Erythroblast (primary cell): ENCODE results near the gene THADA.

Experiments
- DNase-seq, 2 experiments: peaks; one replicate each; lab custom pipeline; 2025; lab: John Stamatoyannopoulos, UW
- GATA1 ChIP-seq: IDR thresholded peaks from 2 replicates; pipeline ENCODE4 v1.6.1; 2011; ENCODE audit warnings: low read depth, mild to moderate bottlenecking, control low read depth, low read length, moderate library complexity
- POLR2A ChIP-seq: IDR thresholded peaks from 2 replicates; pipeline ENCODE4 v1.6.1; 2011; ENCODE audit warnings: mild to moderate bottlenecking, low read length

Gene THADA

DNA sequence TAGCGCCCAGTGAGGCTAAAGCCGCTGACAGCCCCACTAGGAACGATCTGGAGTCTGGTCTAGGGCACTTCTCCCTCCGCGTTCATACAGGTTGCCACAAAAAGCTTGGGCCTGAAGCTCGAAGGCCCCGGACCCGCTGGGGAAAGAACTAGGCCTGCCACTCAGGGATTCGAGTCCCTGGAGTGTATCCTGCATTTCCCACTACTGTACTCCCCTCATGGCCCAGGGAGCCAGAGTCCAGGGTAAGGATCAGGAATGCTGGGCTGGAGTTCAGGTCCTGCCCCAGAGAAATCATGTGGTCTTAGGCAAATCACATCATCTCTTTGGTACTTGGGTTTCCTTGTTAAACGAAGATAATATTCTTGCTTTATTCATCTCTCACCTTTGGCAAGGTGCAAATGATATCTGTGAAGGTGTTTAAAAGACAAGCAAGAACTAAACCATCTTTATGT is 368.0 kb downstream of the THADA start:
- DNase-seq, result no peak
- TF ChIP-seq GATA1 (no peak), POLR2A (no peak)

DNA sequence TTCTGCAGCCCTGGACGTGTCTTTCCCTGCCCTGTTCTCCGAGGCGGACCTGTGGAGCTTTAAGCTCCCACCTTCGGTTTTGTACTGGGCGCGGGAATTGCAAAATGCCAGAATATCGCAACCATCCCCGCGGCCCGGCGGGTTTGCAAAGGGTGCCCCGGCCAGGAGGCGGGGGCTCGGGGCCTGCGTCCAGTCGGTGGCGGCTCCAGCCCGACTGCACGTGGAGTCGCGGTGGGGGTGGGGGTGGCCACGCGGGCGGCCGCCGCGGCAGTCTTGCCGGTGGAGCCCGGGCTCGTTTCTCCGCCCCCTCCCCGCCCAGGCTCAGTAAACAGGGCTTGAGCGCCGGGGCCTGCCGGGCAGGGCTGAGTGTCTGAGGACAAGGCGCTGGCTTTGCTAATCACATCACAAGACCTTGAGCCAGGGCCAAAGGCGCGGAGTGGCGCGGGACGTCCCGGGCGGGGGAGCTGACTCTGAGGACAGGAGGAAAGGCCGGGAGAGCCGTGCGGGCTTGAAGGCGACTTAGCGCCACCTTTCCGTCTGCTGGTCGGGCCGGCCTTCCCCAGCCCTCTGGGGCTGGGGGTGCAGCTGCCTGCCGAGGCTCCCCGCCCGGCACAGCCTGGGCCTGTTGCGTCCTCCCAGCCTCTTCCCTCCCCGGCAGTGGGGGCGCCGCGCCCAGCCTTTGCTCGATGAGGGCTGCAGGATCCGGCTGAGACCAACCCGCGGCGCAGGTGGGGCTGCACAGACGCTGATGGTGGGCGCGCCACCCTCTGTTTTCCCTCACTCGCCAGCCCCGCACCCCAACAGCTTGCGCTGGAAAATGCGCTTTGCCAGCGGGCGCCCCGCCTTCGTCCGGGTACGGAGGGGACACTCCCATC is 368.6 kb downstream of the THADA start:
- TF ChIP-seq POLR2A (peak; percentile 63), GATA1 (no peak)
- peak; percentile 91 for DNase-seq

DNA sequence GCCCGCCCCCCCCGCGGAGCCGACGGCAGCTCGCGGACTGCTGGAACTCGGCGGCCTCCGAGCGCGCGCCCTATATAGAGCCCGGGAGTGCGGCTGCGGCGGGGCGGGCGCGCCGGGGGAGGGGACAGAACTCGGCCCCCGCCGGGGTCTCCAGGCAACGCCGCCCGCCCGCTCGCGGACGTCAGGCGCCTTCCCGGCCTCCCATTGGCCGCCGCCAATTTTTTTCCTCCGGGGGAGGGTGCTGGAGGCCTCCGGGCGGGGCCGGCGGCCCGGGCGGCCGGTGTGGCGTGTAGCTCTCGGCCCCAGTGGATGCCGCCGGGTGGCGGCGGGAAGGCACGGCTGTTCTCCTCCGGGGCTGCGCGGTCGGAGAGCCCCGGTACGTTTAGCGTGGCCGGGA is 369.3 kb downstream of the THADA start, which contains the start of gene ZFP36L2:
ZFP36L2 (minus strand) TSS at position 49 of the 397 bp plus-strand sequence. CDS start 291 bp downstream, outside the sequence.
- peak; percentile 96 to 99 for DNase-seq
- TF ChIP-seq POLR2A, result peak; percentile 95
- no peak for TF ChIP-seq GATA1

DNA sequence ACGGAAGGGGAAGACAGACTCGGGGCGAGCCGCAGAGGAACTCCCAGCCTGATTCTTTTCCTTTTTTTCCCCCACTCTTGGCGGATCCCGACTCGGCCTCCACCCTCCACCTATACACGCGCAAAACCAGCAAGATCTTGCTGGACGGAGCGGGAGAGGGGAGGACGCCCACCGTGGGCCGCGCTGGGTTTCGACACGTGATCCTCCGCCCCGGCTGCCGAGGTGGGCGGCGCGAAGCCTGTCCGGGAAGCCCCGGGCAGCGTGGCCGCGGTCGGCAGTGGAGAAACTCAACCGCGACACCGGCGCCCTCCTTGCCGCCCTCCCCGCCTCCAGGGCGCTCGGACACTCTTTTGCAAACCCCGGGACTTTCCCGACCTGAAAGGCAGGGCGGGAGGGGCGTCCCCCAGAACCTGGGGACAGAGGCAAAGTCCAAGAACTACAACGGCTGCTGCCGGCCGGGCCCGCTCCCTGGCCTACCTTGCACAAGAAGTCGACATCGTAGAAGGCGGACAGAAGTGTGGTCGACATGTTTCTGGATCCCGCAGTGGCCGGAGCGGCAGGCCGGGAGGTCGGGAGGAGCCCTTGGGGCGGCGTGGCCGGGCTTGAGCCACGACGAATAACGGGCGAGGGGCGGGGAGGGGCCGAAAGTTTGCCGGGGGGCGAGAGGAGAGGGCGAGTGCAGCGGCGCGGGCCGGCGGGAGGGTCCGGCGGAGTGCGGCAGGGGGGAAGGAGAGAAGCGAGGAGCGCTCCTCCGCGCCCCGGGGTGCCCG is 369.9 kb downstream of the THADA start:
- TF ChIP-seq GATA1 (no peak), POLR2A (peak; percentile 50)
- peak; percentile 85 to 89 for DNase-seq

DNA sequence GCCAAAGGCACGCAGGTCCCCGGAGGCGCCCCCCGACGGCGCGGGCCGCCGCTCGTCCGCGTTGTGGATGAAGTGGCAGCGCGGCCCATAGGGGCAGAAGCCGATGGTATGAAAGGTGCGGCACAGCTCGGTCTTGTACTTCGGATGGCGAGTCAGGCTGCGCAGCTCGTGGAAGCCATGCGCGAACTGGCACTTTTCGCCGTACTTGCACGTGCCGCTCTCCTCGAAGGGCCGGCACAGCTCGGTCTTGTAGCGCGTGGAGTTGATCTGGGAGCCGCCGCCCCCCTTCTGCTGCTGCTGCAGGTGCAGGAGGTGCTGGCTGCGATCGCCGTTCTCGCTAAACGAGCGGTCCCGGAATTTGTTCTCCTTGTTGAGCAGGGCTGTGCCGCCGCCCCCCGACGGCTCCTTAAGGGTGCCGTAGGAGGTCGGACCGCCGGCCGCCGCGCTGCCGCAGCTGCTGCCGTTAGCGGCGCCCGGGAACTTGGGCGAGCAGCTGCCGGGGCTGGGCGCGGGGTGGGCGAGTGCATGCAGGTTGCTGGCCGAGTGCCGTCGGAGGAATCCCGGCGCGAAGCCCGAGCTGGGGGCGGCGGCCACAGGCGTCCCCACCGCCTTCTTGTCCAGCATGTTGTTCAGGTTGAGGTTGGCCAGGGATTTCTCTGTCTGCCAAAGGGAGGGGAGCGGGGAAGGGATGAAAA is 370.6 kb downstream of the THADA start:
- DNase-seq, result peak; percentile 80 to 84
- TF ChIP-seq POLR2A (peak; percentile 35), GATA1 (no peak)

DNA sequence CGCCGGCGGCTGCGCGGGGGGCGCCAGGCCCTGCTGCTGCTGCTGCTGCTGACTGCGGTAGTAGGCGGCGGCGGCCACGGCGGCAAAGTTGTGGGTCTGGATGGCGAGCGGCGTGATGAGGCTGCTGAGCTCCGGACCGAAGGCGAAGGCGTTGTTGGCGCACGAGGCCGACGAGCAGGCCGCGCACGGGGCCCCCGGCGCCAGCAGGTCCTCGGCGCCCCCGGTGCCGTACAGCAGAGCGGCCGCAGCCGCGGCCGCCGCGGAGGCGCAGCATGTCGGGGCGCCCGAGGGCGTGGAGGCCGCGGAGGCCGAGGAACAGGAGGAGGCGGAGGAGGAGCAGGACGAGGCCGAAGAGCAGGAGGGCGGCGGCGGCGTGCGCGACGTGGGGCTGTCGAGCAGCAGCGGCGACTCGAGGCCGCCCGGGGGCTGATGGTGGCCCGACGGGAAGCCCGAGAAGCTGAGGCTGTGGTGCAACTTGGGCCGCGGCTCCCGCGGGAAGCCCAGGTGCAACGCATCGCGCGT is 371.2 kb downstream of the THADA start:
- no peak for TF ChIP-seq GATA1
- no peak for TF ChIP-seq POLR2A
- peak; percentile 76 to 84 for DNase-seq

DNA sequence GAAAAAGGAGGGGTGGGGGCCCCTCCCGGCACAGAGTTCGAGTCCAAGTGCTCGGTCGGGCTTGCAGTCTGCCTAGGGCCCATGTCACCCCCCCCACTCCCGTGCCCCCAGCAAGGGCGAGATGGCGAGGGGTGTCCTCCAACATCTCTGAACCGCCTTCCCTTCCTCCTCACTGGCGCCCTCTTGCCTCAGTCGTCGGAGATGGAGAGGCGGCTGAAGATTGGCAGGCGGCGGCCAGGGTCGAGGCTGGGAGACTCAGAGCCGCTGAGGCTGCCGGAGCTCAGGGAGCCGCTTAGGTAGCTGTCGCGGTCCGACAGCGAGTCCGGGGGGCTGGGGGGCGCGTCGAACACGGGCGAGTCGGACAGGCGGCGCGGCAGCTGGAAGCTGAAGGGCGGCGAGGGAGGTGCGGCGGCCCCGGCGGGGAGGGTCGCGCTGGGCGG is 371.7 kb downstream of the THADA start:
- DNase-seq, result peak; percentile 86 to 90
- TF ChIP-seq POLR2A (no peak), GATA1 (no peak)

DNA sequence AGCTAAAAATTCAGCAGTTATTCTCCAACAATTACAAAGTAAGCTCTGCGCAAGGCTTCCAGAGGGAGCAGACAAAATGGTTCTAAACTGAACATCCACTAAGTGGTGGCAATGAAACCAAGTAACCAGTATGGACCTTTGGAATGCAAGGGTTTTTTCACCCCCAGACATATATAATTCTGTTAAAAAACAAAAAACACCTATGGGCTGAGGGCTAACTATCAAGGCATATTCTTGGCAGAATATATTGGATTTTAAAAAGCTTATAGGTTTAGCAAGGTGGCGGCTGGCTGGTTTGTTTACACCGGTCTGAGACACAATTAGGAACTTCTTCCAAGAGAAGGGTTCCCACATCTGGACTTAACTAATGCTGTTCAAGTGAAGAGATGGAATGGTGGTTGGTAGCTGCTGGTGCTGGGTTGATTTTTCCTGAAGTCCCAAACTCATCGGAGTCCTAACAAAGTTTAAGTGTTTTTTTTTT is 372.3 kb downstream of the THADA start:
- DNase-seq, result peak; percentile 54 to 74
- TF ChIP-seq POLR2A, result peak; percentile 7
- TF ChIP-seq GATA1, result no peak

DNA sequence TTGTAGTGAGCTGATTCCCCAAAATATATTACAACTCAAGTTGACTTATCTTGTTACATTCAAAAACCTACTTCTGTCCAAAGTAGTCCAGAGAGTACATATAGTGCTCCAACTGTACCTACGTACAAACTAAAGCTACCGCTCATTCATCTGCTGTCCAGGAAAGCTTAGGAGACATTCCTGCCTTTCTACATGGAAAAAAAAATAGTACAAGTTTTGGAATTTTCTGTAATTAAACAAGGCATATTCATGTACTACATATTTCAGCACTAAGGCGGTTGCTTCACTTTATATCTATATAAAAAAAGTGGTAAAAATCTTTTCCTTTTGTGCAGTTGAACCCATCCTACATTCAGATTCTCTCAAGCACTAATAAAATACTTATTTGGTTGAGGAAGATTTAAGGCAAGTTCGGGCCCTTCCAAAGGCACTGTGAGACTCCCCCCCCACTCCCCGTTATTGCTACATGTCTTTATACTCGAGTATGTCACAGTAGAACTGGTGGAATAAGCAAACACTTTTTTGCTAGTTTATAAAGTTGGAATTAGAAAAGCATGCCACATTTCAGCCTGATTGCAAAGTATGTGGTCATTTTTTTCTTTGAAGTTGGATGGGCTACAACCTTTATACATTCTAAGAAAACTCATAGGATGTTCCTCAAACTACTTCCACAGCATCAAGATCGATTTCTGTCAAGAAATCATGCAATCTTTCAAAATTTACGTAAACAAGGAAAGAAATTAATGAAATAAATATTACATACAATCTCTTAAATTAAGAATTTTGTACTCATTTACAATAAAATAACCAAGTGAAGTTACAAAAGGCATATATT is 373.1 kb downstream of the THADA start:
- DNase-seq, result peak; percentile 52 to 72
- TF ChIP-seq POLR2A, result no peak
- TF ChIP-seq GATA1, result no peak

DNA sequence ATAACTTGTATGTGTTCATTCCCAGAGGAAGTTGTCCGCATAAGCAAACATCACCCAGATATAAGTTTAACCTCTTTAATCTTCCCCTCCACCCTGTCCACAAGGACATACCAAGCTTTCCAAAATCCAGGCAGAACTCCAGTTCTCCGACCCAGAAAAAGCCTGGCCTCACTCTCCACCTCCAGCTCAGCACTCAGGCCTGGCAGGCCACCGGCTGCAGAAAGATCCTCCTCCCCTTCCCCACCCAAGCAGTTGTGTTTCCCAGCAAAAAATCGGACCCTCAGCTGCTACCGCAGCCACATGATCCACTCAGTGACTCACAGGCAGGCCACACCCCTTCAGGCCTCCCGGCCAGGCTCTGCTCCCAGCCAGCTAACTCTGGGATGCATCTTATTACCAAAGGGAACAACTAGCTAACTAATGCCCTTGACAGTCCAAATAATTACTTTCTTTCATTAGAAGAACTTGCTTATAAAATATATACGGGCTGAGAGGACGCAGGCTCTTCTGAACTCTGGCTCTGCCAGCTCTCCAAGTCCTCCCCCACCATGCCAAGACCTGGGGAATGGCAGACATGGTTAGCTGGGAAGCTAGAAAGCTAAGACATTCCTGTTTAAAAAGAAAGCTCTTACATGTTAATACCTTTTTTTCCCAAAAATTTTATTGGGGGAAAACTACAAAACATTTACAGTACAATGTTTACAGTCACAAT is 373.9 kb downstream of the THADA start:
- DNase-seq, result peak; percentile 88 to 89
- TF ChIP-seq POLR2A, result peak; percentile 95
- no peak for TF ChIP-seq GATA1

DNA sequence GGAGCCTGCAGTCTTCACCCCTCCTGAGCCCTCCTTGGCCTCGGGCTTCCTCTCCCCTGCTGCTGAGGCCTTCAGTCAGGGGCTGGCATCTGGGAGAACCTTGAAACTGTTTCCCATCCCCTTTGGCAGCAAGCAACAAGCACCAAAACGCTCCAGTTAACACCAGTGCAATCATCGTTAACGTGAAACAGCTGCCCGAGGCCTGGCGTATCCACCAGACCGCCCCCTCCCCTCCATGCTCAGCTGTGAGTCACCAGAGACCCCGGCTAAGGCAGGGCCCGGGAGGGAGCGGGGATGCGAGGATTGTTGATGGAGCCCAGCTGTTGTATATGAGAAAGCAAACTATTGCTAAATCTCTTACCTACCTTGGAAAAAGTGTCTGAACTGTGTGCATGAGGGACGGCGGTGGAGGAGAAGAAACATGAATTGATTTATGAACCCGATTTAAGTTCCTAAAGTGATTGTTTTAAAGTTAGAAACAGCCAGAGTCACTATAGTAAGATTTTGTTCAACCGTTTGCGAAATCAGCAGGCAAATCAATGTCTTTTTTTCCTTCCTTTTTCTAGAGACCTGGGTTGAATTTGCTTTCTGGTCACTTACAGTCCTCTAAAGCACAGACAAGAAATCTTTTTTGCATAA is 374.6 kb downstream of the THADA start:
- peak; percentile 57 to 65 for DNase-seq
- TF ChIP-seq GATA1 (no peak), POLR2A (no peak)

DNA sequence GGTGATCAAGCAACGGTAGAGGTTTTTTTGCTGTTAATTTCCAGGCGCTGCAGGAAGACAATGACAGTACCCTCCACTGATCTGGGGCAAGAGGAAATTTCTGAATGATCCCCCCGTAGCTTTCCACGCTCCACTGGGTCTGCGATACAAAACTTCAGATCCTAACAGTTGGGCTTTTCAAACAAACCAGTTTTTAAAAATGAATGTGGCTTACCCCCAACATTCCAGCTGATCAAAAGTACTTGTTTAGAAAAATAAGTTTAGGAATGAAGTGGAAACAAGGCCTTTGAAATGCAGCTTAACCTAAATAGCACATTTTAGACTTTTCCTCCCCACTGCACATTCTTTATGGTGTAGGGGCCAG is 375.1 kb downstream of the THADA start:
- no peak for DNase-seq
- no peak for TF ChIP-seq POLR2A
- TF ChIP-seq GATA1, result no peak
